GM21381 (cell line): ENCODE measurements around the gene CFAP43.
"Not testable (repeated sequence)": the region's sequence is repeated elsewhere in the genome, so short reads cannot be mapped to it uniquely, and the experiment has no call there.

Experiments used
- ATAC-seq: cut with Tn5 transposase; IDR thresholded peaks from one replicate; pipeline ENCODE4 v1.9.1; 2021; ENCODE audit warnings: mild to moderate bottlenecking, moderate library complexity; ENCODE audit not compliant: unreplicated experiment

CFAP43 gene

DNA sequence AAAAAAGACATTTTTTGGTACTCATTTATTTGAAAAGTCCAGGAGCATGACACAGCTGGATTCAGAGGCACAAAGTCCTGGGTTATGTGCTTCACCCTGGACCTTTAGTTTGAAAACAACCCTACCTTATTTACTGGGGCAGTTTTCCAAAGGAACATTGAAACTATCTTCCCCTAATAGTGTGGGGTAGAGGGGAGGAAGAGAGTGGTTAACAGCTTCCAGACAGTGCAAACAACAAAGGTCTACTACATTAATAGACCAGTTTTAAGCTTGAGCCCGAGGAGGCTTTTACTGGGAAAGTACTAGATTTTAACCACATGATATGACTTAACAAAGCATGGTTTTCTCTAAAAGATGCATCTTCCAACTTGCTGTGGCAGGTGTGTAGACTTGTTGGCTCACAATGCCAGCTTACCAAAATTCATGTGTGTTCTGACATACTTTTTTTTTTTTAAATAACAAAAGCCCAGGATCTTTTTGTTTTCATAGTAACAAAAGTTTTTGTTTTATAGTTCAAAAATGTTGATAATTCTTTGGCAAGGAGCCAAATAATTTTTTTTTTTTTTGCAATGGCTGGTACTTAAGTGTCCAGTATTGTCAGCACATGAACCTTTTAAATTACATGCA lies 24.3 kb upstream of the CFAP43 start:
- no peak for ATAC-seq

DNA sequence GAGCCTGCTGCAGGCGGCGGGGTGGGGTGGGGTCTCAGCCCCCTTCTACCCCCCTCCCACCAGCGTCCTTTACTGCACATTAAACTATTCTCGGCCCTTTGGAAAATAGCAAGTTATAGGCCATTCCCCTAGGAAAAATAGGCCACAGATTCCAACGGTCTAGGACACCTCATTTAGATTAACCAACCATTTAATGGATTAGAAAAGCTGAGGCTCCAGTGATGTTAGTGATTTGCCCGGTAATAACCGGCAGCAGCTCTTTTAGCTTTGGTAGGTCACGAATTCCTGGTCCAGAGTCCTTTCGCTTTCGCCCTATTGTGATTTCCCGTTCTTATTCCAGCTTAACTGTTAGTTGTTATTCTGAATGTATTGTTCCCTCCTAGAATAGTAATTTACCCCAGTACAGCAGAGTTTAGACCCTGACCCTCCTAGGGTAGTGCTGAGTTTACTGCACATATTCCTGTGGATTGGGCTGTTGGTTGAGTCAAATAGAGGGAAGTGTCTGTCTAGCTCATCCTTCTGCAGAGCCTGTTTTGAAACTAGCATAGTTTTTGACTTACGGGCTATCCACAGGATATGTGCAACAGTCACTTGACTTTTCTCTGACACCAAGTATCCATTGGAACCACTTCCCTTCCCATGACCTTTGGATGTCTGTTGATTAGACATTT lies 23.3 kb upstream of the CFAP43 start:
- no peak for ATAC-seq

DNA sequence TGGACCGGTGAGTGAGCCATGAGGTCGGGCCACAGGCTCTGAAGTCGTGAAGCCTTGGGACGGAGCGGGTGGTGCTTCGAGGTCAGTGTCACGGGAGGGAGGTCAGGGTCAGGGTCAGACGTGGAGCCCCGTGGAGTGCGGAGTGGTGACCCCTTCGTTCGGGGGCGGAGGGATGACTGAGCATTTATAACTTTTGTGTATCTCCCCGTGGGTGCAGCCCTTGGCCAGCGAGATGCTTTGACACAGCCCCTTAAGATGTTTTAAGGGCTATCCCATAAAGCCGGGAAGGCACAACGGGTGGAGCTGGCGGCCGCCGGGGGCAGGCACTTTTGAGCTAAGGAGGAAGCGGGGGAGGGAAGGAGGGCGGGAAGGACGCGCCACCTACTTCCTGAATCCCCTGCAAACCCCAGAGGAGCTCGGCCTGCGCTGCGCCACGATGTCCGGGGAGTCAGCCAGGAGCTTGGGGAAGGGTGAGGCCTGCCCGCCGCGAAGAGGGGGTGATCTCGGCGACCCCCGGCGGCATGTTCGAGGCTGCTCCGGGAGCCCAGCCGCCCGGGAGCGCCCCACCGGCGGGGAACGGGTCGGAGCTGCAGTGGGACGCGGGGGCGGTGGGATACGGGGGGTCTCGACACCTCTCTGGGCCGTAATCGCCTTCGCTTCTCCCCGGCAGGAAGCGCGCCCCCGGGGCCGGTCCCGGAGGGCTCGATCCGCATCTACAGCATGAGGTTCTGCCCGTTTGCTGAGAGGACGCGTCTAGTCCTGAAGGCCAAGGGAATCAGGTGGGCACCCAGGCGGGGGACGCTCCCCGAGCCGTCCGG lies 22.5 kb upstream of the CFAP43 start, which contains the start of gene GSTO1:
Gene GSTO1, plus strand, starts transcription at position 400 of the 818 bp plus-strand sequence. Its CDS starts 37 bp downstream, at position 437.
- ATAC-seq, result peak; percentile 79

DNA sequence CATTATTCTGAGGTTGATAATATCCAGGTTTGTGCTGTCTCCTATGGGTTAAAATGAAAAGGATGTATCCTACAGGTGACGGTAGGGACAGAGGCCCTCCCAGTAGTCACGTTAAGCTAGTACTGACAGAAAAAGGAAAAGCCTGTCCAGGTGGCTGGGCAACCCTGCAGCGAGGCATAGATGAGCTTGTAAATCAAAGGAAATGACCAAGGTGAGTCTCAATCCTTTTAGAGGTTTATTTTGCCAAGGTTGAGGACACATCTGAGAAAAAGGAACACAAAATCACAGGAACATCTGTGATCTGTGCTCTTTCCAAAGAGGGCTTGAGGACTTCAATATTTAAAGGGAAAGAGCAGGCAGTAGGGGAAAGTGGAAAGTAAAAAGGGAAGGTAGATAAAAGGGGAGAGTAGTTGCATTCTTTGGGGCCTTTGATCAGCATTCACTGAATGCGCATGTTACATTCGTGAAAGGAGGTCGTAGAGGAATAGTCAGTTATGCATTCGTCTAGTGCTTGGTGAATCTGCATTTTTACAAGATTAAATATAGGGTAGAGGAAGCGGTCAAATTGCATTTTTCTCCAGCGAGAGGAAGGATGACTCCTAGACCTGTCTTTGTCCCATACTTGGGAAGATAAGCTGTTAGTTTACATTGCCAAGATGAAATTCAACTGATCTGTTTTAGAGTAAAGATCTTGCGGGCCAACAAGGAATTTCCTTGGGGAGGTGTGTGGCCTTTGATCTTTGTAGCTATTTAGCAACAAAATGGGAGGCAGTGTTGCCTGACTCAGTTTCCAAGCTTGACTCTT lies 21.6 kb upstream of the CFAP43 start:
- ATAC-seq, result no peak

DNA sequence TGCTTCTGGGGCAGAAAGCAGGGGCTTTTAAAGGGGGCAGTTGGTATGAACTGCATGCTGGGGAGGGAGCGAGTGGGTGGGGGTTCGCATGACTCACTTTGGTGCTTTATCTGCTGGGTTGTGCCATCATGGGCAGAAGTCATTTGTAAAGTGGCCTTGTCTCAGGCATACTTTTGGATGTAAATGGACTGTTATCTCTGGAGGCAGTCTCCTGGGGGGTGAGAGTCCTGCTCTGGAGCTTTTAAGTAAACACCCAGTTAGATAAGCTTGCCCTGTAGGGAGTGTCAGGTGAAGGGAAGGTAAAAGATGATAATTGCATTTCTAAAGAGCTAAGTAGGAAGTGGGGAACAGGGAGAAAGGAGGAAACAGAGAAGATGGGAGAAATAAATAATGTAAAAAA lies 20.9 kb upstream of the CFAP43 start:
- no peak for ATAC-seq

DNA sequence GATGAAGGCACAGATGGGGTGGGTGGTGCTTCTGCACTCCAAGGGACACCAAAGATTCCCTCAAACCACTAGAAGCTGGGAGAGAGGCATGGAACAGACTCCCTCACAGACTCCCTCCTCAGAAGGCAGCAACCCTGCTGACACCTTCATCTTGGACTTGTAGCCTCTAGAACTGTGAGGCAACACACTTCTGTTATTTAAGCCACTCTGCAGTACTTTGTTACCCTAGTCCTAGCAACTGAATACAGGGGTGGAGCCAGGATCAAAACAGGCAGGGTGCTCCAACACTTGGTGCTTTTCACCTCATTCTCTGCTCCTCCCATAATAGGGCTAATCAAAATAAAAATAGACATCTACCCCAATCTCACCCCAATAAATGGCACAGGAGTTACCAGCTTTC lies 20.2 kb upstream of the CFAP43 start:
- no peak for ATAC-seq

DNA sequence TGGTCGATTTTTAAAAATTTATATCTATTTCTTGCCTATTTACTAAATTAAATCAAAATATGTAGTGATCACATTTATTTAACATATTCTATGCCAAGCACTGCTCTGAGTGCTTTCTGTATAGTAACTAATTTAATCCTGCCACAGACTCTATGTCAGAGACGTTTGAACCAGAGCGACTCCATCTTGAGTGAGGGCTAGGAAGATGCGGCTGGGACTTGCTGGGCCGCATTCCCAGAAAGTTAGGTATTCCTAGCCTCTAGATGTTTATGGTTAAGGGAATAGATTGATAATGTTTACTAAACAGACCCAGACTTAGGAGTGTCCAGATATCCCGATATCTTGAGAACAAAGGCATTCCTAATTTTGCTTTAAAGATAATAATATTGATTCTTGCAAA lies 19.3 kb upstream of the CFAP43 start:
- ATAC-seq, result no peak

DNA sequence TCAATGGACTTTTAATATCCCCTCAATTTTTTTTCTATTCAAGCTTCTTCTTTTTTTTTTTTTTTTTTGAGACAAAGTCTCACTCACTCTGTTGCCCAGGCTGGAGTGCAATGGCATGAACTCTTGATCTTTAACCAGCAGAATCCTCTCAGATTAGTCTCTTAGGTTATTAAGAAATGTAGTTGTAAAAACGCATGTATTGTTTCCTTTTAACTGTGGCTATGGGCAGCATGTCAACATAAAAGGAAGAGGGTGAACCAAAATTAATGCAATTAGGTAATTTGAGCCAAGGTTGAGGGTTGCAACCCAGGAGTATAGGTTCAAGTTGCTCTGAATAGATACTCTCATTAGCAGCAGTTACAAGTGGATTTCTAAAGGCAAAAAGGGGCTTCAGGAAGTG lies 18.2 kb upstream of the CFAP43 start:
- no peak for ATAC-seq

DNA sequence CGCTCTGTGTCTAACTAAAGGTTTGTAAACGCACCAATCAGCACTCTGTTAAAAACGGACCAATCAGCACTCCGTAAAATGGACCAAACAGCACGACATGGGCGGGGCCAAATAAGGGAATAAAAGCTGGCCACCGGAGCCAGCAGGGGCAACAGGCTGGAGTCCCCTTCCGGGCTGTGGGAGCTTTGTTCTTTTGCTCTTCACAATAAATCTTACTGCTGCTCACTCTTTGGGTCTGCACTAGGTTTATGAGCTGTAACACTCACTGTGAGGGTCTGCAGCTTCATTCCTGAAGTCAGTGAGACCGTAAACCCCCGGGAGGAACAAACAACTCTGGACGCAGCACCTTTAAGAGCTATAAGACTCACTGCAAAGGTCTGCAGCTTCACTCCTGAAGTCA lies 16.8 kb upstream of the CFAP43 start:
- ATAC-seq, result not testable (repeated sequence)

DNA sequence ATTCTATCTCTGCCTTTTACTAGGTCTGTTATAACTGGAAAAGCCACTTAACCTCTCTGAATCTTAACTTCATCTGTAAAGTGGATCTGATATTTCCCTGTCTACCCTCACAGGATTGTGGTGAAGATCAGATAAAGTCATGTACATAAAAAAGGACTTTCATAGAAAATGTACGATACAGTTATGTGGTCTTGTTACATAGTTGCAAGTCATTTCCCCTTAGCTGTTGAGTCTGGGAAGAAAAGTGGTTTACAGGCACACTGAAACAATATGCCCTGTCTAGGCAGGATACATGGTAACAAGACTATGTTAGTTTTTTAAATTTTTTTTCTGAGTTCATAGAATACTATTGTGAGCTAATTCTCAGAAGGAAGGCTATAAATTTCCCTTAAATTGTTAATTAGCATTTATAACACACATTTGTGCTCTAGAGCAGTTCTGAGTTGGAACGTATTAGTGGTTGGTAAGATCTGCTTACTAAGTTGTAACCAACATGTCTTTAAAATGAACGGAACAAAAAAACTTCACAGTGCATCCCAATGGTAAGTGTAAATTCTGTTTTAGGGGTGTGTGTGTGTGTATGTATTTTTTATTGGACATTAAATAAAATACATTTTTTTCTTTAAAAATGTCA lies 15.5 kb upstream of the CFAP43 start:
- ATAC-seq, result no peak

DNA sequence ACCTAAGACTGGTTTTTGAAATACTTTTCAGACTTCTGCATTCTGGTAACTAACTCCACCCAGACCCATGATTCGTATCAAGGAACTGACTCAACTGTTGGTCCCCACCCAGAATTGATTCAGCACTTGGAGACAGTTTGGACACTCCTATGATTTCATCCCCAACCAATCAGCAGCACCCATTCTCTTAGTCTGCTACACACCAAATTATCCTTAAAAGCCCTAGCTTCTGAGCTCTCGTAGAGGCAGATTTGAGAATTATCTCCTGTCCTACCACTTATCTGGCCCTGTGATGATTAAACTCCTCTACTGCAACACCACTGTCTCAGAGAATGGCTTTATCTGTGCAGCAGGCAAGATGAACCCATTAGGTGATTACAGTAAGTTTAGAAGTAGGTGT lies 14.8 kb upstream of the CFAP43 start:
- ATAC-seq, result no peak

DNA sequence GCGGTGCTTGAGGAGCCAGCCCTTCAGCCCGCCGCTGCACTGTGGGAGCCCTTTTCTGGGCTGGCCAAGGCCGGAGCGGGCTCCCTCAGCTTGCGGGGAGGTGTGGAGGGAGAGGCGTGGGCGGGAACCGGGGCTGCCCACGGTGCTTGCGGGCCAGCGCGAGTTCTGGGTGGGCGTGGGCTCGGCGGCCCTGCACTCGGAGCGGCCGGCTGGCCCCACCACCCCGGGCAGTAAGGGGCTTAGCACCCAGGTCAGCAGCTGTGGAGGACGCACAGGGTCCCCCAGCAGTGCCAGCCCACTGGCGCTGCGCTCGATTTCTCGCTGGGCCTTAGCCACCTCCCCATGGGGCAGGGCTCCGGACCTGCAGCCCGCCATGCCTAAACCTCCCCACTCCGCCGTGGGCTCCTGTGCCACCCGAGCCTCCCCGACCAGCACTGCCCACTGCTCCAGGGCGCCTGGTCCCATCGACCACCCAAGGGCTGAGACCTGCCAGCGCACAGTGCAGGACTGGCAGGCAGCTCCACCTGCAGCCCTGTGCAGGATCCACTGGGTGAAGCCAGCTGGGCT lies 13.0 kb upstream of the CFAP43 start:
- no peak for ATAC-seq

DNA sequence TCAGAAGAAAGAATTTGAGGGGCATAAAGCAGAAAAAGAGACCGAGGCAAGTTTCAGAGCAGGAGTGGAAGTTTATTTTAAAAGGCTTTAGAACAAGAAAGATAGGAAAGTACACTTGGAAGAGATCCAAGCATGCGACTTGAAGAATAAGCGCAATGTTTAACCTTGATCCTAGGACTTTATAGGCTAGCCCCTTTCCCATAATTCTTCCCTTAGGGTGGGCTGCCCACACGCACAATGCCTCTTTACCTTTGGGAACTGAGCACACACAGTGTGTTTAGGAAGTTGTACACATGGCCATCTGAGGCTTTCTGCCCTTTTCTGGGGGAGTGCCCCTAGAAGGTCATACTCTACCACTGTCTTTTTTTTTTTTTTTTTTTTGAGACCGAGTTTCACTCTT lies 11.3 kb upstream of the CFAP43 start:
- ATAC-seq, result no peak

DNA sequence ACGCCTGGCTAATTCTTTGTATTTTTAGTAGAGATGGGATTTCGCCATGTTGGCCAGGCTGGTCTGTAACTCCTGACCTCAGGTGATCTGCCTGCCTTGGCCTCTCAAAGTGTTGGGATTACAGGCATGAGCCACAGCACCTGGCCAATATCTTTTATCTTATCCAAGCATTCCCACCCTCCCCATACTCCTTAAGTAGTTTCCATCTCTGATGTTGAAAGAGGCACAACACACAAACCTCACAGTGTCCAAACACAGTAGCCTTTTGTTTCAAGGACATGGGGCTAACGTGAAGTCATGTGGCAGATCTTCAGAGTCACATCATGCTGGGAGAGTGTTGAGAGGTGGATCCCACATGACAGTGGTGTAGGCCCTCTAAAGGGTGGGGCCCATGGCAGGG lies 10.8 kb upstream of the CFAP43 start:
- not testable (repeated sequence) for ATAC-seq

DNA sequence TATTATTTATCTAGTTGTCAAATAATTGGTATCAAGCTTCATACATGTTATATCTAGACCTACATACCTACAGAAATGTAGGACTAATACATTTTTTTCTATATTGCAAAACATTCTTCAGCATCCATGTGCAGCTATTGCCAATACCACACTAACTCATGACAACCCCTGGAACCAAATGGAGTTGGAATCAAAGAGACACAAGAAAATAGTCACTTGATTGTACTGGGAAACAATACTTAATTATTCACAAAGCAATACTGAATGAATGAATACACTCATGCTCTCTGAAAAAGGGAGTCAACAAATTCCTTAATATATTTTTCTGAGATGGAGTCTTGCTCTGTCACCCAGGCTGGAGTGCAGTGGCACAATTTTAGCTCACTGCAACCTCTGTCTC lies 10.4 kb upstream of the CFAP43 start:
- no peak for ATAC-seq

DNA sequence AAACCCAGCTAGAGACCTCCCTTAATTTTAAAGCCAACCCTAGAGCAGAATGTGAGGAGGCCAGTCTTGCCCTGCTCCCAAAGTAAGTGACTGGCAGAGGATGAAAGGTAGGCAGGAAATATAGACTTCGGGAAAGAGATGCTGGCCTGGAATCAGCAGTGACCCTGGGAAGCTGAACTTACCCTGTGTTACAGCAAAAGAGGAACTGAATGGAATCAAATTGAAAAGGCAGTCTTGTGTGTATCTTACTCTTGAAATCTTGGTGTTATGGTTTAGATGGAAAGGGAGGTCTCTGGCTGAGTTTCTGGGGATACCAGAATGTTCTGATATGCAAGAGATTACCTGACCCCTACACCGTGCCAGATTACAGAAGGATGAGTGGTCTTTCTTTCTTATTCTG lies 7.9 kb upstream of the CFAP43 start:
- no peak for ATAC-seq

DNA sequence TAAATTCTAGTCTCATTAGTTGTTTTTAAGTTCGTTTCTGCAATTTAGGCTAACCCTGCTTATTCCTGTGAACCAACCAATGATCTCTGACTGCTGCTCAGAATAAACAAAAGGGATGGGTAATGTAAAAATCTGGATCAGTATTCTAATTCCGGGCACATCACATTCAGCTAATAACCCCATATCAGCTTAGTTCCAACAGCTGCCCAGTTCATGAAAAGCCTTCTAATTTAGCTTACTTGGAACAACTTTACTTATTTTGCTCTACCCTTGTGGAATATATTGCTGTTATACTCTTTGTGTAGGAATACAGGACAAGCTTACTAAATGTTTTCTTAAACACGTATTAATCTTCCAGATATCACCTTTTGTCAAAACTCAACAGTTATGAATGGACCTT lies 3.6 kb upstream of the CFAP43 start:
- no peak for ATAC-seq

DNA sequence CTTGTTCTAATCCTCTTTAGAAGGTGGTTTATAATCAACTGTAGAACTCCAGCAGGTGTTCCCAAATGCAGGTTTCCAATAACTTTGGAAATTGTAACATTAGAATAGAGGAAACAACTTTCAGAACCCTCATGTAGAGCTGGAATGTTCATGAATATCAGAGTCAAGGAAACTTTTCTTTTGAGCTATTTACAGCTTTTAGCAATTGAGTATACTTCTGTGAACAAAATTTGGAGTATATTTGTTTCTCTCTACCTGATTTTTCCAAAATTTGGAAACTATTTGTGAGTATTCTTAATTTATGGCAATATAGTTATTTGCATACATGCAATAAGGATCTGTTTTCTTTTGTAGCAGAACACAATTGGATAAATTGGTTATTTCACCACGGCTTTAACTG lies 2.8 kb upstream of the CFAP43 start:
- ATAC-seq, result no peak

DNA sequence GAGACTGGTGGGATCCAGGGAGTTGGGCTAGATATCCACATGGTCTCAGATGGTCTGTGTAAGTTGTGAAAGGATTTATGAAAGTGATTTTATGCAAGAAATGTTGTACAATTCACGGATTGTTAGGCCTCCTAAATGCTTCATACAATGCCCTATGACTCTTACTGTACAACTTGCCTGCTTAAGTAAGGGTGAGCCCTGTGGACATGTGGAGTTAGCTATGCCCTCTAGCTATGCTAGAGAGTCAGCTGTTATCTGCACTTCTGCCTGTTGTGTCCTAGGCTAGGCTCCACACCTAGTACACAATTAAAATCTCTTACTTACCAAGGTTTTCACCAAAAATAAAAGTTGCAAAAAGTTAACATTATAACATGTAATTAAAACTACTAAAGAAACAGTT lies 1.7 kb upstream of the CFAP43 start:
- ATAC-seq, result no peak

DNA sequence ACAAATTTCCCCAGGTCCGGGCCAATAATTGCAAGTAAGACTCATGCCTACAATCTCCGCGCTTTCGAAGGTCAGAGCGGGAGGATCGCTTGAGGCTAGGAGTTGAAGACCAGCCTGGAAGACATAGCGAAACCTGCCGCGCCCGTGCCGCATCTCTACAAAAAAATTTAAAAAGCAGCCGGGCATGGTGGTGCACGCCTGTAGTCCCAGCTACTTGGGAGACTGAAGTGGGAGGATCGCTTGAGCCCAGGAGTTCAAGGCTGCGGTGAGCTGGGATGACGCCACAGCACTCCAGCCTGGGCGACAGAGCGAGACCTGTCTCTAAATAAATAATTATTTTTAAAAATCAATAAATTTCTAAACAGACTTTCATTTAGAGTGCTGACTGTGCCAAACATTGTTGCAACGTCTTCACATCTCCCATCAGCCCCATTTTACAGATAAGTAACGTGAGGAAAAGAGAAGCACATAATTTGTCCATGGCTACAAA lies 494 bp upstream of the CFAP43 start:
- peak; percentile 14 for ATAC-seq
